GM23338 (cell line): ENCODE data around the gene RAP1B. TPM values are rescaled to one million over a fixed set of nuclear protein-coding genes. Genes with fewer than 3 reads are reported as not detected.

Source experiments
- ATAC-seq: fragments of 200-7000 bp; cut with Tn5 transposase; 3 replicates; pipeline ENCODE4 v1.9.1; 2020
- DNase-seq: peaks from one replicate; pipeline ENCODE4 v3.0.0-alpha.2; 2015; ENCODE audit warnings: low spot score
- H2AFZ ChIP-seq: fragments of 200-600 bp; sonication (generic); 2 replicates; pipeline ENCODE4 v1.8.0; 2016; ENCODE audit warnings: antibody characterized with exemption, mild to moderate bottlenecking, moderate library complexity
- H3F3A ChIP-seq: fragments of 200-600 bp; sonication (generic); replicated peaks from 2 replicates; pipeline ENCODE4 v1.8.0; 2017; ENCODE audit warnings: antibody characterized with exemption, mixed run types, low read depth
- H3K27ac ChIP-seq: fragments of 200-600 bp; sonication (generic); 2 replicates; pipeline ENCODE4 v1.6.1; 2016; ENCODE audit warnings: low read depth
- H3K27me3 ChIP-seq: fragments of 200-600 bp; sonication (generic); 2 replicates; pipeline ENCODE4 v1.8.0; 2016; ENCODE audit warnings: mild to moderate bottlenecking, mixed run types, moderate library complexity; ENCODE audit not compliant: insufficient read depth
- H3K36me3 ChIP-seq: fragments of 200-600 bp; sonication (generic); 2 replicates; pipeline ENCODE4 v1.8.0; 2016; ENCODE audit warnings: mild to moderate bottlenecking; ENCODE audit not compliant: insufficient read depth
- H3K4me1 ChIP-seq: fragments of 200-600 bp; sonication (generic); 2 replicates; pipeline ENCODE4 v1.8.0; 2016; ENCODE audit warnings: mild to moderate bottlenecking, moderate library complexity; ENCODE audit not compliant: insufficient read depth
- H3K4me2 ChIP-seq: fragments of 200-600 bp; sonication (generic); 2 replicates; pipeline ENCODE4 v1.7.1; 2017; ENCODE audit warnings: mixed run types
- H3K4me3 ChIP-seq: fragments of 200-600 bp; sonication (generic); 2 replicates; pipeline ENCODE4 v1.6.1; 2016; ENCODE audit warnings: mixed run types
- H3K79me2 ChIP-seq: fragments of 200-600 bp; sonication (generic); replicated peaks from 2 replicates; pipeline ENCODE4 v1.8.0; 2017; ENCODE audit warnings: mild to moderate bottlenecking; ENCODE audit not compliant: insufficient read depth
- H3K9me2 ChIP-seq: fragments of 200-600 bp; sonication (generic); 2 replicates; pipeline ENCODE4 v1.8.0; 2017; ENCODE audit not compliant: insufficient read depth
- H4K20me1 ChIP-seq: fragments of 200-600 bp; sonication (generic); replicated peaks from 2 replicates; pipeline ENCODE4 v1.8.0; 2017; ENCODE audit warnings: mild to moderate bottlenecking; ENCODE audit not compliant: insufficient read depth
- H3K27ac Mint-ChIP-seq: 2 replicates; pipeline ENCODE4 v1.8.0; 2020; ENCODE audit warnings: inconsistent platforms, mild to moderate bottlenecking, moderate library complexity, mixed read lengths
- H3K27me3 Mint-ChIP-seq: 3 replicates; pipeline ENCODE4 v1.8.0; 2022; ENCODE audit warnings: low read depth, mild to moderate bottlenecking, moderate library complexity, mixed read lengths, inconsistent platforms; ENCODE audit not compliant: insufficient read depth, poor library complexity
- H3K36me3 Mint-ChIP-seq: 3 replicates; pipeline ENCODE4 v1.8.0; 2021; ENCODE audit warnings: low read depth, mild to moderate bottlenecking, inconsistent platforms, moderate library complexity, mixed read lengths
- H3K4me1 Mint-ChIP-seq: 3 replicates; pipeline ENCODE4 v1.8.0; 2020; ENCODE audit warnings: mild to moderate bottlenecking, inconsistent platforms, mixed read lengths
- H3K4me3 Mint-ChIP-seq: 3 replicates; pipeline ENCODE4 v1.8.0; 2021; ENCODE audit warnings: moderate library complexity, mild to moderate bottlenecking, inconsistent platforms, mixed read lengths
- H3K9me3 Mint-ChIP-seq: 3 replicates; pipeline ENCODE4 v1.8.0; 2020; ENCODE audit warnings: moderate library complexity, mild to moderate bottlenecking, inconsistent platforms, mixed read lengths
- CREB1 ChIP-seq: fragments of 250-450 bp; sonication (Bioruptor Pico); IDR thresholded peaks from 2 replicates; pipeline ENCODE4 v1.5.0; 2020; ENCODE audit warnings: low read depth, mild to moderate bottlenecking, moderate library complexity
- EZH2phosphoT487 ChIP-seq: fragments of 200-600 bp; sonication (generic); IDR thresholded peaks from one replicate; pipeline ENCODE4 v1.8.1; 2018; ENCODE audit warnings: antibody characterized with exemption; ENCODE audit not compliant: unreplicated experiment
- NANOG ChIP-seq: IDR thresholded peaks from 2 replicates; pipeline ENCODE4 v1.6.1; 2016; ENCODE audit warnings: antibody characterized with exemption, borderline replicate concordance
- POLR2AphosphoS5 ChIP-seq: IDR thresholded peaks from 2 replicates; pipeline ENCODE4 v1.6.1; 2016; ENCODE audit warnings: antibody characterized with exemption, low read depth
- STAT1 ChIP-seq: IDR thresholded peaks from one replicate; pipeline ENCODE4 v1.6.1; 2016; ENCODE audit warnings: antibody characterized with exemption; ENCODE audit not compliant: unreplicated experiment
- ZNF114 ChIP-seq: fragments of 250-450 bp; sonication (Bioruptor Pico); IDR thresholded peaks from 2 replicates; pipeline ENCODE4 v1.5.0; 2020; ENCODE audit warnings: mild to moderate bottlenecking, moderate library complexity
- ZNF462 ChIP-seq: fragments of 250-450 bp; sonication (Bioruptor Pico); IDR thresholded peaks from 2 replicates; pipeline ENCODE4 v1.5.0; 2020; ENCODE audit warnings: mild to moderate bottlenecking, moderate library complexity
- polyA plus RNA-seq: library from polyadenylated mRNA; unstranded; fragments of >200 nt; fragmentation: Nextera tagmentation; extraction: Ambion mirVana; gene quantifications from 2 replicates; pipeline ENCODE4 v1.2.1, GENCODE V29; 2016
- total RNA-seq: library from RNA; depleted of rRNA; stranded (reverse); fragments of >200 nt; shearing (Covaris generic); gene quantifications from 2 replicates; pipeline ENCODE4 v1.2.3, GENCODE V29; 2014
- TF ChIP-seq, protein P1 (sequence below): IDR thresholded peaks from 2 replicates; pipeline ENCODE4 v1.6.1; 2016; ENCODE audit warnings: antibody characterized with exemption

RAP1B gene
- total and polyA plus RNA-seq, 2 experiments from 2014 or later = 90.6 to 128 TPM

DNA sequence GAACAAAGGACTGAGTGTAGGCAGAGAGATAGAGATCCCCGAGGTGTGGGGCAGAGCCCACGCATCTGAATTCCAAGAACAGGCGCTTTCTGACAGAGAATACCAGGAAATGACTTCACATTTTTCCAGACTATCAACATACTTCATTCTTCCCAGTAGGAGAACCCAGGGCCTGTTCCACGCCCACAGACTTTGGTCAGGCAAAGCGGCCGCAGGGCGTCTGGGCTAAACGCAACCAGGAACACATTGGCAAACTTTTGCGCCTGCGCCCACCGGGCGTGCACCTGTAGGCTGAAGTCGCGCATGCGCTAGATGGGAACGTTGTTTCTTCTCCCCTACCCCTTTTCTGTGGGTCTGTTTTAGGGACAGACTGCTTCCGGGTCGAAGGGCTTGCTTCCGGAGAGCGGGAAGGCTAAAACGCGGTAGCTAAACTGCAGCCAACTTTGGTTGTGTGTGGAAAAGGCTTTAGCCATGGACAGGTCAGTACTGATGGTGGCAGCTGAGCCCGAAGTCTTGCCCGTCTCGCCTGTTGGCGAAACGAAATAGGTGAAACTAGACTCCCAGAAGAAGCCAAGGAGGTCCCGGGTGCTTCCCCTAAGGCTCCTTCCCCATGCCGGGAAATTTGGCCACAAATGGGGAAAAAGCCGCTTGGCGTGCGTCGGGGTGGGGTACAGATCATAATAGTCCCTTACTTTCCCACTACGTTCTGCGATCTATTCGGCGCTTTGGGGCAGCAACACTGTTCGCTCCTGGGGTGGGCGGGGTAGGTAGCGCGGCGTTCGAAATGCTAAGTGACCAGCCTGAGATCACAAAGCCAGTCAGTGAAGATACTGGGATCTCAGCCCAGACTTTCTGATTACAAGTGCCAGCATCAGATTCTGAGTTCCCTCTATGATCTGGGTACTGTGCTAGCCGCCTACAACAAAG is 76.2 kb downstream of the RAP1B start, which contains the start of gene NUP107:
Gene NUP107, plus strand, starts transcription at position 384 of the 927 bp plus-strand sequence. Its CDS starts 88 bp downstream, at position 472.
- peak within 1 kb of the TSS; percentile 86 for H2AFZ ChIP-seq

GRCh38 chr12:68695454-68695853 is 84.8 kb downstream of the RAP1B start:
- no peak overlapping the region for H3K4me2 ChIP-seq
- DNase-seq (no peak), ATAC-seq (no peak)
- H3F3A ChIP-seq = no peaks in the 10 kb centered on the region
- peaks cover 16% of the 10 kb centered on the region for H4K20me1 ChIP-seq
- Mint-ChIP-seq H3K36me3 (peaks cover 78% of the 10 kb centered on the region), H3K27me3 (peaks cover 3% of the 10 kb centered on the region), H3K27ac (no peak overlapping the region), H3K4me3 (no peak overlapping the region), H3K9me3 (no peaks in the 10 kb centered on the region), H3K4me1 (no peaks in the 10 kb centered on the region)
- no peaks in the 10 kb centered on the region for H3K79me2 ChIP-seq
- no peak overlapping the region for H2AFZ ChIP-seq
- peaks cover 69% of the 10 kb centered on the region for H3K36me3 ChIP-seq
- H3K27me3 ChIP-seq = no peaks in the 10 kb centered on the region
- no peaks in the 10 kb centered on the region for H3K9me2 ChIP-seq
- H3K27ac ChIP-seq = no peak overlapping the region
- no peaks in the 10 kb centered on the region for H3K4me1 ChIP-seq
- no peak overlapping the region for H3K4me3 ChIP-seq
- TF ChIP-seq STAT1 = no peak
- TF ChIP-seq ZNF462 (CRISPR knock-in tag) = no peak
- TF ChIP-seq EZH2phosphoT487 = no peak
- TF ChIP-seq POLR2AphosphoS5 = no peak
- no peak for TF ChIP-seq ZNF114
- no peak for TF ChIP-seq CREB1 (CRISPR knock-in tag)
- TF ChIP-seq NANOG = no peak

More for the DNA sequence above, 76.2 kb downstream of the RAP1B start, which contains the start of gene NUP107:
- Mint-ChIP-seq H3K4me1 (peaks cover 8% of the 10 kb centered on the region; the same call in 1 of the 3 replicates), H3K36me3 (peaks cover 16% of the 10 kb centered on the region), H3K27ac (peak within 1 kb of the TSS; percentile 98), H3K9me3 (no peaks in the 10 kb centered on the region), H3K4me3 (peak within 1 kb of the TSS; percentile 99), H3K27me3 (peaks cover 9% of the 10 kb centered on the region)
- no peaks in the 10 kb centered on the region for H3F3A ChIP-seq
- peak within 1 kb of the TSS; percentile 84 for H3K27ac ChIP-seq
- no peaks in the 10 kb centered on the region for H3K9me2 ChIP-seq
- peak within 1 kb of the TSS; percentile 86 for H3K4me3 ChIP-seq
- no peaks in the 10 kb centered on the region; the same call in 1 of the 2 replicates for H4K20me1 ChIP-seq
- no peaks in the 10 kb centered on the region for H3K27me3 ChIP-seq
- peaks cover 7% of the 10 kb centered on the region for H3K4me1 ChIP-seq
- TF ChIP-seq CREB1 (CRISPR knock-in tag) = no peak
- TF ChIP-seq, protein P1, sequence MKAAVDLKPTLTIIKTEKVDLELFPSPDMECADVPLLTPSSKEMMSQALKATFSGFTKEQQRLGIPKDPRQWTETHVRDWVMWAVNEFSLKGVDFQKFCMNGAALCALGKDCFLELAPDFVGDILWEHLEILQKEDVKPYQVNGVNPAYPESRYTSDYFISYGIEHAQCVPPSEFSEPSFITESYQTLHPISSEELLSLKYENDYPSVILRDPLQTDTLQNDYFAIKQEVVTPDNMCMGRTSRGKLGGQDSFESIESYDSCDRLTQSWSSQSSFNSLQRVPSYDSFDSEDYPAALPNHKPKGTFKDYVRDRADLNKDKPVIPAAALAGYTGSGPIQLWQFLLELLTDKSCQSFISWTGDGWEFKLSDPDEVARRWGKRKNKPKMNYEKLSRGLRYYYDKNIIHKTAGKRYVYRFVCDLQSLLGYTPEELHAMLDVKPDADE = peak; percentile 96
- TF ChIP-seq POLR2AphosphoS5 = peak; percentile 95
- TF ChIP-seq EZH2phosphoT487 = no peak
- H3K36me3 ChIP-seq = peaks cover 11% of the 10 kb centered on the region
- DNase-seq = peak; percentile 98
- H3K4me2 ChIP-seq = peak within 1 kb of the TSS; percentile 95
- H3K79me2 ChIP-seq = peaks cover 32% of the 10 kb centered on the region
- ATAC-seq = peak; percentile 97
